Stimulated activated naive CD8-positive, alpha-beta T cell treated with anti-CD3 and anti-CD28 coated beads, Interleukin-15, Interleukin-2, amounts not matched to agents 100 ng/mL and 50 ng/mL, for 24 hours (primary cell): Measurements from ENCODE around the gene IQSEC3.

Source experiments
- H3K27ac Mint-ChIP-seq: one replicate; pipeline ENCODE4 v1.8.0; 2021; ENCODE audit warnings: mild to moderate bottlenecking, mixed read lengths
- H3K27me3 Mint-ChIP-seq: one replicate; pipeline ENCODE4 v1.8.0; 2021; ENCODE audit warnings: mixed read lengths
- H3K36me3 Mint-ChIP-seq: one replicate; pipeline ENCODE4 v1.8.0; 2021; ENCODE audit warnings: low read depth, mixed read lengths
- H3K4me1 Mint-ChIP-seq: one replicate; pipeline ENCODE4 v1.8.0; 2021; ENCODE audit warnings: low read depth, mixed read lengths
- H3K4me3 Mint-ChIP-seq: one replicate; pipeline ENCODE4 v1.8.0; 2021; ENCODE audit warnings: mild to moderate bottlenecking, mixed read lengths
- H3K9me3 Mint-ChIP-seq: one replicate; pipeline ENCODE4 v1.8.0; 2021; ENCODE audit warnings: mixed read lengths

IQSEC3 gene

DNA sequence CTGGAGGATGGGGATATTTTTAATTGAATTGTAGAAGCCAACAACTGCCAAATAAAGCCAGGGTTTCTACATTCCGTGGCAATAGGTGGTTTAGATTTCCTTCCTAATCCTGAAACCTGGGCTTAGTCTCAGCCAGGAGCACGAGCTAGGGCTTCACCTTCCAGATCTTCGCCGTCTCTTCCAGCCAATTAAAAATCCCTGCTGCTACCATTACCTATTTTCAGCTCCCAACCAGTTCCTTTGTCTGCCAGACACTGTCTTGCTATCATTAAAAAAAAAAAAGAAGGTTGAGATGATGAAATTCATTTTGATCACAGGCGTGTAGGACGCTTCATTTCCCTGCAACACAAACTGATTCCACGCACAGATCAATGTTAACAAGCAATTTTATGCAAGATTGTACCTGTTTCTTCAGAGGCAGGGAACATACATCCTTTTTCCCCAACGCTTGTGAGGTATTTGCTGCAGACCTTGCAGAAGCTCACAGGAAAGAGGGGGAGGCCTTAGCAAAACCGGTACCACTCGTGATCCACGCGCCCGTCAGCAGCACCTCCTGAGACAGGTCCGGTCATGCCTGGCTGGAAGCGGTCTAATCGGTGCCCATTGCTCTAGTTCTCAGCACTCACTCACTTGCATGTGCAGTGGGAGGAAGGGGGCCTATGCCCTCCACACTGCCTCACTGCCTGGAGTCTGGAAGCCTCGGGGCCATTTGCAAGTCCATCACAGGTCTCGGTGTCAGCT lies 82.3 kb downstream of the IQSEC3 start:
- Mint-ChIP-seq H3K36me3 (no peaks in the 10 kb centered on the region), H3K27me3 (no peaks in the 10 kb centered on the region), H3K27ac (no peak overlapping the region), H3K4me3 (no peak overlapping the region), H3K4me1 (peaks cover 3% of the 10 kb centered on the region), H3K9me3 (no peaks in the 10 kb centered on the region)

DNA sequence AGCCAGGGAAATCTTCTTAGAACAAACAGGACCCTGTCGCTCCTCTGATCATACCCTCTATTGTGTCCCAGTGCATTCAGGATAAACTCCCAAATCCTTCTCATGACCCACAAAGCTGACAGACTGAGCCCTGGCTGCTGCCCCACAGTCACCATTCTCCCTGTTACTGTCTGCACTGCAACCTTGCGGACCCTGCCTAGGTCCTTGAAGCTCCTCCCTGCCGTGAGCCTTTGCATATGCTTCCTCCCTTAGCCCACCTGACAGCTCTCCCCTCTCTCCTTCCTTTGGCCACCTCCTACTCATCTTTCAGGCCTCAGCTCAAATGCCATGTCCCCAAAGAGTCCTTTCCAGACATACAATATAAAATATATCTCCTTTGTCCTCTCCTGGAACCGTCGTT lies 85.0 kb downstream of the IQSEC3 start:
- H3K4me1 Mint-ChIP-seq: peaks cover 3% of the 10 kb centered on the region
- no peaks in the 10 kb centered on the region for H3K36me3 Mint-ChIP-seq
- H3K27me3 Mint-ChIP-seq: no peaks in the 10 kb centered on the region
- no peaks in the 10 kb centered on the region for H3K9me3 Mint-ChIP-seq
- H3K4me3 Mint-ChIP-seq: no peak overlapping the region
- H3K27ac Mint-ChIP-seq: no peak overlapping the region

DNA sequence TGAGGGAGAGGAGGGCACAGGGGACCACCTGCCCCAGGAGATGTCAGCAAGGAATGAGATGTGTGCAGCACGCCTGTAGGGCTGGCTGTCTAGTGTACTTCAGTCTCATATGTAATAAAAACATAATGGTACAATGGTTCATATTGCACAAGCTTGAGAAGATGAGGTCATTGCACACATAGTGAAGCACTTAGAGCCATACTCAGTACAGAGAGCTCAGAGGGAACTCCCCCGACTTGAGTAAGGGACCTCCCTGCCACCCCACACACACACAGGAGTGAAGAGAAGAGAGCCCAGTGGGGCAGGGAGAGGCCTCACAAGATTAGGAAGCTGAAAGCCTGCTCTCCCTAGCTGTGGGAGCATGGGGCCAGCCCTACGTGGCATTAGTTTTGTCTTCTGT lies 85.9 kb downstream of the IQSEC3 start:
- H3K9me3 Mint-ChIP-seq: no peaks in the 10 kb centered on the region
- no peaks in the 10 kb centered on the region for H3K27me3 Mint-ChIP-seq
- no peaks in the 10 kb centered on the region for H3K36me3 Mint-ChIP-seq
- H3K4me3 Mint-ChIP-seq: no peak overlapping the region
- no peak overlapping the region for H3K27ac Mint-ChIP-seq
- peaks cover 3% of the 10 kb centered on the region for H3K4me1 Mint-ChIP-seq

DNA sequence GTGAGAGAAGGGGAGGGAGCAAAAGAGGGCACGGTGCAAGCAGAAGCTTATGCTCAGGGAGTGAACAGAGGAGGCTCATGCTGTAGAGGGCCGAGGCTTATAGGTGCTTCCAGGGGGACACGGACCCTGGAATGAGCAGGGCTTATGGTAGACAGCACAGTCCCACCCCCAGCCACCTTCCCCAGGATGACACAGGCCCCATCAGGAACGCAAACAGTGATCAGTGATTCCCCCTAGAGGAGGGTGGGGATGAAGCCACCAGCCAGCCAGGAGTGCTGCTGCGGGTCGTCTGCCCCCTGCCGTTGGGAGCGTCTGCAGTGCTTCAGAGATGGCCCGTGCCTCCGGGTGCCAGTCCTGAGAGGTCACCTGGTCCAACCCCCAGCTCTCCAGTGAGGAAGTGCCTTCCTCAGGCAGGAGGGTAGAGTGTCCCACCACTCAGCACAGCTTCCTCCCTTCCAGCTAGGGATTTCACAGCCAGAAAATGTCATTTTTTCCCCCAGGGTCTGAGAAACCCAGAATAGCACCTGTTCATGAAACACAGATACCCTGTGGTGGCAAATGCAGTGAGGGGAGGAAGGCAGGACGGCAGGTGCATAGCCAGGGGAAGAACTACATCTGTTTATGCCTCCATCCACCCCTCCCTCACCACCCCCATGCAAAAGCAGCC lies 86.6 kb downstream of the IQSEC3 start:
- Mint-ChIP-seq H3K4me3 (no peak overlapping the region), H3K9me3 (no peaks in the 10 kb centered on the region), H3K27ac (no peak overlapping the region), H3K4me1 (peaks cover 3% of the 10 kb centered on the region), H3K27me3 (no peaks in the 10 kb centered on the region), H3K36me3 (no peaks in the 10 kb centered on the region)

DNA sequence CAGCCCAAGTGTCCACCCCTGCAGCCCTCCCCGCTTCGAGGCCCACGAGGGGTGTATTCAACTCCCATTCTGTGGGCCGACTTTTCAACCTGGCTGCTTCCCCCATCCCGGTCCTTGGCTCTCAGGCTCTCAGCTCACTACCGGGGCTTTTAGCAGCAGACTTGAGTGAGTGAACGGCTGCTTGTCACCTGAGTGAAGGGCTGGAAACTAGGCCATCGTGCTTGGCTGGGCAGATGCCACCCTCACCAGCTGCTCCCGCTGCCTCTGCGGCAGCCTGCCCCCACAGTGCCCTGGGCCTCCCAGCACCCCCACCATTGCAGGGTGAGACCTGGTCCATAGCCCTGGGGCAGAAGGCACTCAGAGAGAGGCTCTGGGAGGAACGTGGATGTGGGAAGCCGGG lies 87.5 kb downstream of the IQSEC3 start:
- H3K27me3 Mint-ChIP-seq: no peaks in the 10 kb centered on the region
- H3K4me3 Mint-ChIP-seq: no peak overlapping the region
- peaks cover 3% of the 10 kb centered on the region for H3K4me1 Mint-ChIP-seq
- H3K36me3 Mint-ChIP-seq: no peaks in the 10 kb centered on the region
- no peak overlapping the region for H3K27ac Mint-ChIP-seq
- H3K9me3 Mint-ChIP-seq: no peaks in the 10 kb centered on the region

DNA sequence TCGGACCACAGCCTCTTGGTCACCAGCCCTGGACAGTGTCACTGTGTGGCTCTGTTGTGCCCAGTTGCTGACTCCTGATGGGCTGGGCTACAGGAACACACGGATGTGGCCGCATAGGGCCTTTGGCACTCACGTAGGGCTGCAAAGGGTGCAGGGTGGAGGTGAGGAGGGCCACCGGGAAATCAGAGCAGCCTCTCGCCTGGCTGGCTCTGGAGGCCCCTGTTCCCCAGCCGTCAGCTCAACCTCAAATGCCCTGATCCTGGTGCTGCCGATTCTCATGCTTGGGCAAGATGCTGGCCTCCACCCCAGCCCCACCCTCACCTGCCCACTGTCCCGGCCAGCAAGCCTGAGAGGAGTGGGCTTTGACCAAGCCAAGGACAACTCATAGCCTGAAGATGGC lies 88.4 kb downstream of the IQSEC3 start:
- H3K9me3 Mint-ChIP-seq: no peaks in the 10 kb centered on the region
- H3K4me1 Mint-ChIP-seq: peaks cover 3% of the 10 kb centered on the region
- H3K27me3 Mint-ChIP-seq: no peaks in the 10 kb centered on the region
- no peak overlapping the region for H3K4me3 Mint-ChIP-seq
- H3K36me3 Mint-ChIP-seq: no peaks in the 10 kb centered on the region
- no peak overlapping the region for H3K27ac Mint-ChIP-seq

DNA sequence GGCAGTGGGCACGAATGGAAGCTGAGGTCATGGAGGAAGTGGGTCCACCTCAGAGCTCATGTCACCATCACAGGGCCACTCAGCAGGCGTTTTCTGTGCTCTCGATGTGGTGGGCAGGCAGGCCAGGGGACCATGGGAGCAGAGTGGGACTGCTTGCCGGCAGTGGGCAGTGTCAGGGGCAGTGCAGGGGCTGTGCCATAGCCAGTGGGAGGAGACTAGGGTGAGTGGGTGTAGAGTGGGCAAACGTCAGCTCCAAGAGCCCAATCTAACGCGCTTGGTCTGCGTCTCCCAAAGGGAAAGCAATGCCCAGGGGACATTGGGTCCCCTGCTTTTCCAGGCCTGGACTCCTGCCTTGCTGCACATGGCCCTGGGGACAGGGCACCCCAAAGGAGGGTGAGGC lies 89.1 kb downstream of the IQSEC3 start:
- Mint-ChIP-seq H3K9me3 (no peaks in the 10 kb centered on the region), H3K4me3 (no peak overlapping the region), H3K4me1 (peaks cover 3% of the 10 kb centered on the region), H3K36me3 (no peaks in the 10 kb centered on the region), H3K27me3 (no peaks in the 10 kb centered on the region), H3K27ac (no peak overlapping the region)

DNA sequence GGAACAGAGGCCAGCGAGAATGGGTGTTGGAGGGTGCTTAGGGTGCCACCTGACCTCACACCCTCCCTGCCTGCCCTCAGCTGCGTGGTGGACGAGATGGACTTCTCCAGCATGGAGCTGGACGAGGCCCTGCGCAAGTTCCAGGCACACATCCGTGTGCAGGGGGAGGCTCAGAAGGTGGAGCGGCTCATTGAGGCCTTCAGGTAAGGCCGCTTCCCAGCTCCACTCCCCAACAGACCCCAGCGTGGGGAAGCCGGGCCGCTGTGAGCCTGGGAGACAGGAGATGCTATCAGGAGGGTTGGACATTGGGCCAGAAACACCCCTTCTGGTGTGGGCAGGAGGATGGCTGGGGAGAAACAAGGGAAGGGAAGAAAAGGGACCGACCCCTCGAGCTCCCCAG lies 90.4 kb downstream of the IQSEC3 start:
- H3K36me3 Mint-ChIP-seq: no peaks in the 10 kb centered on the region
- H3K27me3 Mint-ChIP-seq: no peaks in the 10 kb centered on the region
- no peak overlapping the region for H3K4me3 Mint-ChIP-seq
- H3K4me1 Mint-ChIP-seq: peaks cover 3% of the 10 kb centered on the region
- H3K9me3 Mint-ChIP-seq: no peaks in the 10 kb centered on the region
- no peak overlapping the region for H3K27ac Mint-ChIP-seq

DNA sequence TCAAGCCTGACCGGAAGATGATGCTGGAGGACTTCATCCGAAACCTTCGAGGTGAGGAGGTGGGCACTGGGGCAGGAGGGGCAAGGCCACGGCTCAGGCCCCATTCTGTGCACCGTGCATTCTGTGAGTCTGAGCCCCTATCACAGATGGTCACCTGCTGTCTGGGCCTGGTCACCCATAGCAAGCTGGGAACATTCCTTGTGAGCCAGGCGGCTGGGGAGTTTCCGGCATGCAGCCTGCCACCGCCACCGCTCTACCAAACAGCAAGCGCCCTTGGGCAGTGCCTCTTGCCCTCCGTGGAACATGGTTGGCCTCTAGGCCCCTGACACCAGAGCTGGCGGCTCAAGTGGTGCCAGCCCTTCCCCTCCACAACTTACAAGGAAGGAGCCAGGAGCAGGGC lies 91.1 kb downstream of the IQSEC3 start:
- Mint-ChIP-seq H3K4me1 (peaks cover 3% of the 10 kb centered on the region), H3K4me3 (no peak overlapping the region), H3K9me3 (no peaks in the 10 kb centered on the region), H3K36me3 (no peaks in the 10 kb centered on the region), H3K27me3 (no peaks in the 10 kb centered on the region), H3K27ac (no peak overlapping the region)

DNA sequence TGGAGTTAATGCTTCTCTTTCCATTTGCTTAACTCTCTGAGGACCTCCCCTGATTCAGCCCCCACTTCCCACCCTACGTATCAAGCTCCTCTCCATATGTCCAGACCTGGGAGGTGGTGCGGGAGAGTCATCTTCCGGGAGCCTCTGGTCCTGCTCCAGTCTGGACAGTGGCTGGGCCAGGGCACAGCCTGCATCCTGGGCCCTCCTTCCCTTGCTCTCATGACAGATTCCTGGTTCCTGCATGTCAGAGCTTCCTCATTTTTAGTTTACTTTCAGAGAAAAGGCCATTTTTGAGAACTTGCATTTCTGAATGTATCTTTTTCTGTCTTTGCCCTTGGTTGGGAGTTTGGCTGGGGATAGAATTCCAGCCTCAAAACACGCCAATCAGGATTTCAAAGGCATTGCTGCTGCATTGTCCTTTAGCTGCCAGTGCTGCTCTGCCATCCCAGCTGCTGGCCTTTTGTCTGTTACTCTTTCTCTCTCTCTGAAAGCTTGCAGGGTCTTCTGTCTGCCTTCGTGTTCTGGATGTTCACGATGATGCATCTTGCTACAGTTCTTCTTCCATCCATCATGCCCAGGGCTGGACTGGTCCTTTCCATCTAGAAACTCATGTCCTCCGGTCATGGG lies 92.7 kb downstream of the IQSEC3 start:
- H3K27ac Mint-ChIP-seq: no peak overlapping the region
- no peaks in the 10 kb centered on the region for H3K27me3 Mint-ChIP-seq
- H3K4me1 Mint-ChIP-seq: no peaks in the 10 kb centered on the region

DNA sequence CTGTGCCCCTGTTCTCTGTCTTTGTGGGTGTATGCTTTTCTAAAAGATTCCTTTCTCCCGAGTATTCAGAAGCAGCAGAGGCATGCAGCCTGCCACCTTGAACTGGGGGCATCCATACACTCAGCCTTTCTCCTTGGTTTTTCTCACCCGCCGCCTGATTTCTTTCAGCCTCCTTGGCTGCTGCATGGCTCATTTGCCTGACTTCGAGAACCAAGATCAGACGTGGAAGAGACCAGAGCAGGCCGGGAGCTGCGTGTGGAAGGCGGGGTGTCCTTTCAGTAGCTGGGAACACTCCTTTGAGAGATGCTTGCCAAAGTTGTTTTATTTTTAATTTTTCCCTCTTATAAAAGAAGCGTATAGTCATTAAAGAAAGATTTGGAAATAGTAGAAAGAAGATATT lies 94.3 kb downstream of the IQSEC3 start:
- no peaks in the 10 kb centered on the region for H3K4me1 Mint-ChIP-seq
- no peaks in the 10 kb centered on the region for H3K27me3 Mint-ChIP-seq
- no peak overlapping the region for H3K27ac Mint-ChIP-seq
- H3K4me3 Mint-ChIP-seq: no peak overlapping the region
- H3K36me3 Mint-ChIP-seq: no peaks in the 10 kb centered on the region
- H3K9me3 Mint-ChIP-seq: no peaks in the 10 kb centered on the region

More for the DNA sequence above, 92.7 kb downstream of the IQSEC3 start:
- no peak overlapping the region for H3K4me3 Mint-ChIP-seq
- no peaks in the 10 kb centered on the region for H3K9me3 Mint-ChIP-seq
- H3K36me3 Mint-ChIP-seq: no peaks in the 10 kb centered on the region

DNA sequence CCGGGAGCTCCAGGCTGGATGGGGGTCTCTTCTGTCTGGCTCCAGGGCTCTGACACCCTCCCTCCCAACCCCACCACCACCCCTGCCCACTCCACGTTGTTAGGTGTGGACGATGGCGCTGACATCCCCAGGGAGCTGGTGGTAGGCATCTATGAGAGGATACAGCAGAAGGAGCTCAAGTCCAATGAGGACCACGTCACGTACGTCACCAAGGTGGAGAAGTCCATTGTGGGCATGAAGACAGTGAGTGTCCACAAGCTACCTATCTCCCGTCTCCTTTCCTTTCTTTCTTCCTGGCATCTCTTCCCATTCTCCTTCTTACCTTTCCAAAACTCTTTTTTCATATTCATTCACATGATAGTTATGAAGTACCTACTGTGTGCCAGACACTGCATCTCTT lies 95.3 kb downstream of the IQSEC3 start:
- H3K4me1 Mint-ChIP-seq: no peaks in the 10 kb centered on the region
- no peak overlapping the region for H3K4me3 Mint-ChIP-seq
- H3K9me3 Mint-ChIP-seq: no peaks in the 10 kb centered on the region
- no peaks in the 10 kb centered on the region for H3K27me3 Mint-ChIP-seq
- no peak overlapping the region for H3K27ac Mint-ChIP-seq
- H3K36me3 Mint-ChIP-seq: no peaks in the 10 kb centered on the region

DNA sequence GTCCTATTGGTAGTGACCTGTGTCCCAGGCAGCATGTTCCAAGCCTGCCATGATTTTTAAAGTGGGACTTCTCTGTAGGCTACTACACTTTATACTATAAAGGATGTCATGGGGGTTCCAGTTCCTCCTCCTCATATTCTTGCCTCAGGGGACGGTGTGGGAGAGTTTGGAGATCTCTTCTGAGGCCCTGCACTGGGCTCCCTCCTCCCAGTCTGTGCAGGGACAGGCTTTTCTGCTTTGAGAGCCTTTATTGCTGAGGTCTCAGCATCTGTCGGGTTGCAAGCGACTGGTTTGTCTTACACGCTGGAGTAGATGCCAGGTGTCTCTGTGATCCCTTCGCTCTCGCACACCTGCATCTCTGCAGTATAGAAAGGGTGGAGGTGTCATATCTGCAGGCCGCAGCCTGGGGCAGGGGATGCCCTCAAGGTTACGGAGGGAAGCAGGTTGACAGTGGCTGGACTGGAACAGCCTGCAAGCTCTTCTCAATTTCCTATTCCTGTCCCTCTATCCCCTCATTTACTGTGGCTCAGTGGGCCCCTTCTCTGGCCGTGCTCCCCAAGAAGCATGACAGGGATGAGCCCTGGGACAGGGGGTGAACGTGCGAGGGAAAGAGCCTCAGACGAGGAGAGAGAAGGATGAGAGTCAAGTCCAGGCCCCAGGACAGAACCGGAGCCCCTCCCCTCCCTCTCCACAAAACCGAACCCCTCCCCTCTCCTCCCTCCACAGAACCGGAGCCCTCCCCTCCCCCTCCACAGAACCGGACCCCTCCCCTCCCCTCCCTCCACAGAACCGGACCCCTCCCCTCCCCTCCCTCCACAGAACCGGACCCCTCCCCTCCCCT lies 96.1 kb downstream of the IQSEC3 start:
- Mint-ChIP-seq H3K27ac (no peak overlapping the region), H3K4me1 (no peaks in the 10 kb centered on the region), H3K9me3 (no peaks in the 10 kb centered on the region), H3K4me3 (no peak overlapping the region), H3K36me3 (no peaks in the 10 kb centered on the region), H3K27me3 (no peaks in the 10 kb centered on the region)

DNA sequence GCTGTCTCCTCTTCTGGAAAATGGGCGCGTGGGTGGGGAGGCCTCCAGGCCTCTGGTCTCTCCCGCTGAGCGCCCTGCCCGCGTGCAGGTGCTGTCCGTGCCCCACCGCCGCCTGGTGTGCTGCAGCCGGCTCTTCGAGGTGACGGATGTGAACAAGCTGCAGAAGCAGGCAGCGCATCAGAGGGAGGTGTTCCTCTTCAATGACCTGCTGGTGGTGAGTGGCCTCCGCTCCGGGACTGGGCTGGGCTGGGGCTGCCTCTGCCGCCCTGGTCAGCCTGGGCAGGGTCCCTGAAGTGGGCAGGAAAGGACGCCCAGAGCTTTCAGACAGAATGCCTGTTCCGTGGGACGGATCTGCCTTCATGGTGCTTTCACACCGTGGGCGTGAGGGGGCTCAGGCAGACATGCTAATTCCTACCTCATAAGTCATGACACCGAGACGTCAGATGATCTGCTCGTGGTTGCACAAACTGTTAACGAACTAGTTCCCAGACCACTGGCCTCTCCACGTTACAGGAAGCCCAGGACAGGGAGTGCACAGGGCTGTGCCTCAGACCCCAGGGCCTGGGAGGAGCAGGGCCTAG lies 96.9 kb downstream of the IQSEC3 start:
- Mint-ChIP-seq H3K4me3 (no peak overlapping the region), H3K9me3 (no peaks in the 10 kb centered on the region), H3K36me3 (no peaks in the 10 kb centered on the region), H3K27ac (no peak overlapping the region), H3K4me1 (peaks cover 2% of the 10 kb centered on the region), H3K27me3 (no peaks in the 10 kb centered on the region)

DNA sequence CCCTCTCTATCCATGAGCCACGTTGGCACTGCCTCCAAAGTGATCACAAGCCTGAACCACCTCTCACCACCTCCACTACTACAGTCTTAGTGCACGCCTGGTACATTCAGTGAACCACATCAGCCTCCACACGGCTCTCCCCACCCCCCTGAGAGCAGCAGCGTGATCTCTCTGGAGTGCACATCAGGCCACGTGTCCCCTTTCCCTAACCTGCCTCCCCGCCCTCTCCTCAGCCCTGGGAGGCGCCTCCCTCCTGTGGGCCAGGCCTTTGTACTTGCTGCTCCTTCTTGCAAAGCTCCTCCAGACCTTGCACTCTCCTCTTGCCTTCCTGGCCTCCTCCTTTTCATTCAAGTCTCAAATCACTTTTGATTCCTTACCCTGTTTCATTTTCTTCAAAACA lies 97.6 kb downstream of the IQSEC3 start:
- peaks cover 9% of the 10 kb centered on the region for H3K4me1 Mint-ChIP-seq
- no peaks in the 10 kb centered on the region for H3K36me3 Mint-ChIP-seq
- no peaks in the 10 kb centered on the region for H3K27me3 Mint-ChIP-seq
- no peak overlapping the region for H3K27ac Mint-ChIP-seq
- H3K4me3 Mint-ChIP-seq: no peak overlapping the region
- H3K9me3 Mint-ChIP-seq: no peaks in the 10 kb centered on the region
